HEK293 (cell line): Measurements from ENCODE around the gene PGS1.

Source experiments
- OVOL3 ChIP-seq: fragments of 450-650 bp; formaldehyde crosslinking; IDR thresholded peaks from 2 replicates; pipeline ENCODE4 v1.5.1; 2016; ENCODE audit warnings: missing biosample characterization, missing genetic modification characterization
- ZBTB11 ChIP-seq: fragments of 450-650 bp; formaldehyde crosslinking; conservative IDR thresholded peaks from 2 replicates; pipeline ENCODE4 v1.5.1; 2016; ENCODE audit warnings: low read depth, missing biosample characterization, missing genetic modification characterization
- ZNF121 ChIP-seq: fragments of 450-650 bp; formaldehyde crosslinking; IDR thresholded peaks from 2 replicates; pipeline ENCODE4 v1.5.1; 2016; ENCODE audit warnings: missing biosample characterization, missing genetic modification characterization
- ZNF175 ChIP-seq: fragments of 450-650 bp; formaldehyde crosslinking; IDR thresholded peaks from 2 replicates; pipeline ENCODE4 v1.5.1; 2016; ENCODE audit warnings: missing biosample characterization, missing genetic modification characterization
- ZNF274 ChIP-seq, 2 experiments: fragments of 200-500 bp in 1 of 2; fragments of 450-650 bp in 1 of 2; sonication (Bioruptor generic) in 1 of 2; formaldehyde crosslinking in 1 of 2; IDR thresholded peaks; 2 replicates each; pipeline versions ENCODE4 v1.5.1 to v1.6.1; 2014 to 2016; ENCODE audit warnings: borderline replicate concordance in 1 of 2, inconsistent platforms in 1 of 2, low read length in 1 of 2, missing biosample characterization in 1 of 2, missing genetic modification characterization in 1 of 2
- ZNF324 ChIP-seq: fragments of 450-650 bp; formaldehyde crosslinking; IDR thresholded peaks from 2 replicates; pipeline ENCODE4 v1.5.1; 2016; ENCODE audit warnings: missing biosample characterization, missing genetic modification characterization
- ZNF48 ChIP-seq: fragments of 450-650 bp; formaldehyde crosslinking; IDR thresholded peaks from 2 replicates; pipeline ENCODE4 v1.5.1; 2016; ENCODE audit warnings: missing biosample characterization, missing genetic modification characterization
- ZSCAN30 ChIP-seq: fragments of 450-650 bp; IDR thresholded peaks from 2 replicates; pipeline ENCODE4 v1.5.1; 2018; ENCODE audit warnings: missing biosample characterization, mild to moderate bottlenecking, missing genetic modification characterization, moderate library complexity
- TF ChIP-seq, protein P1 (sequence below): fragments of 450-650 bp; formaldehyde crosslinking; IDR thresholded peaks from 2 replicates; pipeline ENCODE4 v1.5.1; 2016; ENCODE audit warnings: missing biosample characterization, missing genetic modification characterization
- TF ChIP-seq, protein P2 (sequence below): fragments of 450-650 bp; formaldehyde crosslinking; IDR thresholded peaks from 2 replicates; pipeline ENCODE4 v1.5.1; 2016; ENCODE audit warnings: missing biosample characterization, missing genetic modification characterization

- no peak for TF ChIP-seq ZBTB11
- TF ChIP-seq ZNF274 (IDR thresholded peaks at IDR 0.05; ENCODE audit: low read length) = no peak
- TF ChIP-seq ZNF274 (tag by site-specific recombination; IDR thresholded peaks at IDR 0.05; ENCODE audit: borderline replicate concordance) = no peak
- TF ChIP-seq, protein P1, sequence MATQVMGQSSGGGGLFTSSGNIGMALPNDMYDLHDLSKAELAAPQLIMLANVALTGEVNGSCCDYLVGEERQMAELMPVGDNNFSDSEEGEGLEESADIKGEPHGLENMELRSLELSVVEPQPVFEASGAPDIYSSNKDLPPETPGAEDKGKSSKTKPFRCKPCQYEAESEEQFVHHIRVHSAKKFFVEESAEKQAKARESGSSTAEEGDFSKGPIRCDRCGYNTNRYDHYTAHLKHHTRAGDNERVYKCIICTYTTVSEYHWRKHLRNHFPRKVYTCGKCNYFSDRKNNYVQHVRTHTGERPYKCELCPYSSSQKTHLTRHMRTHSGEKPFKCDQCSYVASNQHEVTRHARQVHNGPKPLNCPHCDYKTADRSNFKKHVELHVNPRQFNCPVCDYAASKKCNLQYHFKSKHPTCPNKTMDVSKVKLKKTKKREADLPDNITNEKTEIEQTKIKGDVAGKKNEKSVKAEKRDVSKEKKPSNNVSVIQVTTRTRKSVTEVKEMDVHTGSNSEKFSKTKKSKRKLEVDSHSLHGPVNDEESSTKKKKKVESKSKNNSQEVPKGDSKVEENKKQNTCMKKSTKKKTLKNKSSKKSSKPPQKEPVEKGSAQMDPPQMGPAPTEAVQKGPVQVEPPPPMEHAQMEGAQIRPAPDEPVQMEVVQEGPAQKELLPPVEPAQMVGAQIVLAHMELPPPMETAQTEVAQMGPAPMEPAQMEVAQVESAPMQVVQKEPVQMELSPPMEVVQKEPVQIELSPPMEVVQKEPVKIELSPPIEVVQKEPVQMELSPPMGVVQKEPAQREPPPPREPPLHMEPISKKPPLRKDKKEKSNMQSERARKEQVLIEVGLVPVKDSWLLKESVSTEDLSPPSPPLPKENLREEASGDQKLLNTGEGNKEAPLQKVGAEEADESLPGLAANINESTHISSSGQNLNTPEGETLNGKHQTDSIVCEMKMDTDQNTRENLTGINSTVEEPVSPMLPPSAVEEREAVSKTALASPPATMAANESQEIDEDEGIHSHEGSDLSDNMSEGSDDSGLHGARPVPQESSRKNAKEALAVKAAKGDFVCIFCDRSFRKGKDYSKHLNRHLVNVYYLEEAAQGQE = no peak
- TF ChIP-seq ZNF324 = no peak
- TF ChIP-seq OVOL3 (tag by site-specific recombination) = no peak
- TF ChIP-seq ZNF121 (tag by site-specific recombination) = no peak
- TF ChIP-seq, protein P2, sequence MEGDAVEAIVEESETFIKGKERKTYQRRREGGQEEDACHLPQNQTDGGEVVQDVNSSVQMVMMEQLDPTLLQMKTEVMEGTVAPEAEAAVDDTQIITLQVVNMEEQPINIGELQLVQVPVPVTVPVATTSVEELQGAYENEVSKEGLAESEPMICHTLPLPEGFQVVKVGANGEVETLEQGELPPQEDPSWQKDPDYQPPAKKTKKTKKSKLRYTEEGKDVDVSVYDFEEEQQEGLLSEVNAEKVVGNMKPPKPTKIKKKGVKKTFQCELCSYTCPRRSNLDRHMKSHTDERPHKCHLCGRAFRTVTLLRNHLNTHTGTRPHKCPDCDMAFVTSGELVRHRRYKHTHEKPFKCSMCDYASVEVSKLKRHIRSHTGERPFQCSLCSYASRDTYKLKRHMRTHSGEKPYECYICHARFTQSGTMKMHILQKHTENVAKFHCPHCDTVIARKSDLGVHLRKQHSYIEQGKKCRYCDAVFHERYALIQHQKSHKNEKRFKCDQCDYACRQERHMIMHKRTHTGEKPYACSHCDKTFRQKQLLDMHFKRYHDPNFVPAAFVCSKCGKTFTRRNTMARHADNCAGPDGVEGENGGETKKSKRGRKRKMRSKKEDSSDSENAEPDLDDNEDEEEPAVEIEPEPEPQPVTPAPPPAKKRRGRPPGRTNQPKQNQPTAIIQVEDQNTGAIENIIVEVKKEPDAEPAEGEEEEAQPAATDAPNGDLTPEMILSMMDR = no peak
- TF ChIP-seq ZSCAN30 = no peak; the same call in 1 of the 2 replicates
- no peak for TF ChIP-seq ZNF175 (tag by site-specific recombination)
- TF ChIP-seq ZNF48 = no peak
These were observed 18.5 kb upstream of the PGS1 start, which contains the start of gene SOCS3 for GRCh38 chr17:78359997-78360370.
